IPS-18c (cell line): ENCODE data around the gene ERICH4.
"Not testable (repeated sequence)": the region's sequence is repeated elsewhere in the genome, so short reads cannot be mapped to it uniquely, and the experiment has no call there.

Experiments
- H3K4me3 ChIP-seq: 2 replicates; pipeline ENCODE4 v1.7.0; 2013; ENCODE audit warnings: low read depth, mild to moderate bottlenecking, low read length, moderate library complexity; ENCODE audit not compliant: insufficient read depth
- H3K9me3 ChIP-seq: one replicate; pipeline ENCODE4 v1.6.1; 2013; ENCODE audit warnings: mild to moderate bottlenecking, low read length, moderate library complexity; ENCODE audit not compliant: control insufficient read depth, insufficient read depth

The ERICH4 gene

GRCh38 chr19:41426952-41427646, 15.9 kb upstream of the ERICH4 start, which contains the start of gene B3GNT8:
B3GNT8 (minus strand) TSS chr19:41427374; CDS start chr19:41426778, 596 bp downstream.
- no peaks in the 10 kb centered on the region for H3K9me3 ChIP-seq
- peak within 1 kb of the TSS; percentile 58 for H3K4me3 ChIP-seq

- H3K9me3 ChIP-seq: no peaks in the 10 kb centered on the region
- peak overlapping the region; percentile 58 for H3K4me3 ChIP-seq
Observed at GRCh38 chr19:41427647-41428480, 15.1 kb upstream of the ERICH4 start.

- Histone ChIP-seq H3K9me3 (no peaks in the 10 kb centered on the region), H3K4me3 (peak overlapping the region; percentile 58)
Observed at GRCh38 chr19:41428481-41428859, 14.5 kb upstream of the ERICH4 start.

- Histone ChIP-seq H3K4me3 (no peak overlapping the region), H3K9me3 (no peaks in the 10 kb centered on the region)
Observed at GRCh38 chr19:41430922-41431321, 12.0 kb upstream of the ERICH4 start.

- Histone ChIP-seq H3K4me3 (no peak overlapping the region), H3K9me3 (no peaks in the 10 kb centered on the region)
Observed at GRCh38 chr19:41431426-41432386, 11.2 kb upstream of the ERICH4 start.

GRCh38 chr19:41433171-41433570, 9.8 kb upstream of the ERICH4 start:
- Histone ChIP-seq H3K9me3 (no peaks in the 10 kb centered on the region), H3K4me3 (no peak overlapping the region)

GRCh38 chr19:41434450-41434849, 8.5 kb upstream of the ERICH4 start:
- no peak overlapping the region for H3K4me3 ChIP-seq
- H3K9me3 ChIP-seq: no peaks in the 10 kb centered on the region

GRCh38 chr19:41435376-41435775, 7.6 kb upstream of the ERICH4 start:
- H3K9me3 ChIP-seq: not testable (repeated sequence)

GRCh38 chr19:41435936-41436673, 6.9 kb upstream of the ERICH4 start:
- H3K4me3 ChIP-seq: no peak overlapping the region
- H3K9me3 ChIP-seq: no peaks in the 10 kb centered on the region

More at GRCh38 chr19:41435376-41435775, 7.6 kb upstream of the ERICH4 start:
- H3K4me3 ChIP-seq: not testable (repeated sequence)

GRCh38 chr19:41436674-41436951, 6.3 kb upstream of the ERICH4 start:
- no peak overlapping the region for H3K4me3 ChIP-seq

GRCh38 chr19:41437944-41438574, 4.9 kb upstream of the ERICH4 start:
- Histone ChIP-seq H3K4me3 (no peak overlapping the region), H3K9me3 (no peaks in the 10 kb centered on the region)

More at GRCh38 chr19:41436674-41436951, 6.3 kb upstream of the ERICH4 start:
- H3K9me3 ChIP-seq: no peaks in the 10 kb centered on the region

GRCh38 chr19:41439441-41440222, 3.3 kb upstream of the ERICH4 start, which contains the start of gene DMAC2:
DMAC2 (minus strand) TSS chr19:41439912; CDS start chr19:41439899, 13 bp downstream.
- peak within 1 kb of the TSS; percentile 100 for H3K4me3 ChIP-seq
- H3K9me3 ChIP-seq: no peaks in the 10 kb centered on the region

GRCh38 chr19:41441321-41441945, 1.5 kb upstream of the ERICH4 start:
- Histone ChIP-seq H3K4me3 (no peak overlapping the region), H3K9me3 (no peaks in the 10 kb centered on the region)

GRCh38 chr19:41443813-41444455, 978 bp downstream of the ERICH4 start:
- Histone ChIP-seq H3K9me3 (no peaks in the 10 kb centered on the region), H3K4me3 (no peak overlapping the region)

GRCh38 chr19:41445575-41445974, 2.6 kb downstream of the ERICH4 start:
- H3K4me3 ChIP-seq: no peak overlapping the region
- no peaks in the 10 kb centered on the region for H3K9me3 ChIP-seq
